BLaER1 (cell line): Measurements from ENCODE around the gene TRPV4.

Experiments
- H3K27ac ChIP-seq: shearing (Covaris generic); formaldehyde crosslinking; 2 replicates; pipeline ENCODE4 v1.8.1; 2022
- H3K27me3 ChIP-seq: shearing (Covaris generic); formaldehyde crosslinking; 2 replicates; pipeline ENCODE4 v1.8.1; 2022
- H3K36me3 ChIP-seq: shearing (Covaris generic); formaldehyde crosslinking; 2 replicates; pipeline ENCODE4 v1.8.1; 2022
- H3K4me1 ChIP-seq: shearing (Covaris generic); formaldehyde crosslinking; 2 replicates; pipeline ENCODE4 v1.8.1; 2022
- H3K4me2 ChIP-seq: shearing (Covaris generic); formaldehyde crosslinking; 2 replicates; pipeline ENCODE4 v1.8.1; 2022
- H3K4me3 ChIP-seq: shearing (Covaris generic); formaldehyde crosslinking; 2 replicates; pipeline ENCODE4 v1.8.1; 2022
- H3K9ac ChIP-seq: shearing (Covaris generic); formaldehyde crosslinking; 2 replicates; pipeline ENCODE4 v1.8.1; 2022
- H3K9me3 ChIP-seq: shearing (Covaris generic); formaldehyde crosslinking; 2 replicates; pipeline ENCODE4 v1.8.1; 2022
- H4K20me1 ChIP-seq: shearing (Covaris generic); formaldehyde crosslinking; 2 replicates; pipeline ENCODE4 v1.8.1; 2022
- Cebpa-rat ChIP-seq: shearing (Covaris generic); IDR thresholded peaks from 2 replicates; pipeline ENCODE4 v1.8.1; 2022

The TRPV4 gene

DNA sequence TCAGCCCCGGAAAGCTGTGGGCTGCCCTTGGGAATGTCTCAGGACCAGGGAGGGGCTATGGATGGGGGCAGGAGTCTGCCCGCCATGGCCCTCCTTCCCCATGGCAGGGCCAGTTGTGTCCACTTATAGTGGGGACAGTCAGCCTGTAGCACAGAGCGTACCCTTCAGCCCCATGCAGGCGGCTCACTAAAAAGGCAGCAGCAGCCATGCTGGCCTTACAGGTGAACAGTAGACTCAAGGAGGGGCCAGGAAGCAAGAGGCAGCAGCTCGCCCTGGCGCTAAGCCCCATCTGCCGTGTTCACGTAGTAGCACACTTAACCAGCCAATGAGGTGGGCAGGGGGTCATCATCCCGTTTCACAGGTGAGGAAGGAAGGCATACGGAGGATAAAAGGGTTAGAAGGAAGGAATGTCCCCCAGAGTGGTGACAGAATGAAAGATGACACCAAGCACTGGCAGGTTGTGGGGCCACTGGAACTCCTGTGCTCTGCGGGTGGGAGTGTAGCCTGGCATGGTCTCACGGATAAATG is 66.9 kb downstream of the TRPV4 start:
- no peaks in the 10 kb centered on the region for H3K4me1 ChIP-seq
- no peaks in the 10 kb centered on the region for H3K27me3 ChIP-seq
- H3K9ac ChIP-seq = no peak overlapping the region
- no peaks in the 10 kb centered on the region for H3K36me3 ChIP-seq
- 0 out of 2 replicates have a peak, but pooled peaks cover 4% of the 10 kb centered on the region for H3K9me3 ChIP-seq
- H3K4me3 ChIP-seq = no peak overlapping the region
- H3K4me2 ChIP-seq = no peak overlapping the region
- TF ChIP-seq Cebpa-rat = no peak
- no peak overlapping the region for H3K27ac ChIP-seq
- H4K20me1 ChIP-seq = 0 out of 2 replicates have a peak, but pooled peaks cover 7% of the 10 kb centered on the region

DNA sequence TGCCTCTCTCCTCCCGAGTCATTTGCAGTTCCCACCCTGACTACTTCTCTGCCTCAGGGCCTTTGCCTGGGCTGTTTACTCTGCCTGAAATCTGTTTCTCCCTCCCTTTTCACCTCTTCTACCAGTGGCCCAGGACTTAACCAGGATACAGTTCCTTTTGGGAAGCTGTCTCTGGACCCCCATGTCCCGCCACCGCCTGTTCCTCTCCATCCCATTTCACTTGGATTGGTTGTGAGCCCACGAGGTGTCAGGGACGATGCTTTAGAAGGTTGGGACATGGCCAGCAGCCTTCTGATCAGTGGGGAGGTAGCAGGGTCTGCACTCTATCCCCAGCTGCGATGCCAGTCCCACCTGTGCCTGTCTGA is 67.8 kb downstream of the TRPV4 start:
- Histone ChIP-seq H3K9me3 (0 out of 2 replicates have a peak, but pooled peaks cover 4% of the 10 kb centered on the region), H3K4me1 (peaks cover 7% of the 10 kb centered on the region), H4K20me1 (0 out of 2 replicates have a peak, but pooled peaks cover 7% of the 10 kb centered on the region), H3K27me3 (no peaks in the 10 kb centered on the region), H3K36me3 (no peaks in the 10 kb centered on the region), H3K4me3 (no peak overlapping the region), H3K27ac (no peak overlapping the region), H3K4me2 (no peak overlapping the region), H3K9ac (no peak overlapping the region)
- no peak for TF ChIP-seq Cebpa-rat

DNA sequence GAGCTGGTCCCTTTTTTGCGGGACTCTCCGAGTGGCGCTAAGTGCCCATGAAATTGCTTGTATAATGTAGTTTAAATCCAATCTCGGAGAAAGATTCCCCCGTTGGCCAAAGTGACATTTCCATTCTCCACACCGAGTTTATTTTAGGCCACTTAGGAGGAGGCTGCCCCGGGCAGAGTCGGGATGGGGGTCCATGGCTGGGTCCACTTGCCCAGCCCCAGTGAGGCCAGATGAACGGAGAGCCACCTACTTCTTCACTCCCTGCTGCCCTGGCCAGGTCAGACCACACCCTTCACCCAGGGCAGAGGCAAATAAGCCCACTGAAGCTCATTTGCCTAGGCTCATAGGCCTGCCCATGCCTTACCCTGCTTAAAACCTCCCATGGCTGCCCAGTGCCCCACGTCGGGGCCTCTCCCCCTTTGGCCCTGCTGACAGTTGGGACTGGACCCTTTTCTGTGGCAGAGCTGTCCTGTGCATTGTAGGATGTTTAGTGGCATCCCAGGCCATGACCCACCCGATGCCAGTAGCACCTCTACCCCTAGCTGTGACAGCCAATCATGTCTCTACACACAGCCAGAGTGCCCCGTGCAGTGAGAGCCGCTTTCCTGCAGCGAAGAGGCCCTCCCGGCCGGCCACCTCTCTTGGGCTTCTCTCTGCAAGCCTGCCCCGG is 68.3 kb downstream of the TRPV4 start:
- no peak for TF ChIP-seq Cebpa-rat
- H3K4me1 ChIP-seq = peaks cover 8% of the 10 kb centered on the region
- H3K4me3 ChIP-seq = no peak overlapping the region
- no peak overlapping the region for H3K9ac ChIP-seq
- H3K27me3 ChIP-seq = no peaks in the 10 kb centered on the region
- no peaks in the 10 kb centered on the region for H3K36me3 ChIP-seq
- 0 out of 2 replicates have a peak, but pooled peaks cover 4% of the 10 kb centered on the region for H3K9me3 ChIP-seq
- no peak overlapping the region for H3K4me2 ChIP-seq
- 0 out of 2 replicates have a peak, but pooled peaks cover 7% of the 10 kb centered on the region for H4K20me1 ChIP-seq
- H3K27ac ChIP-seq = no peak overlapping the region

DNA sequence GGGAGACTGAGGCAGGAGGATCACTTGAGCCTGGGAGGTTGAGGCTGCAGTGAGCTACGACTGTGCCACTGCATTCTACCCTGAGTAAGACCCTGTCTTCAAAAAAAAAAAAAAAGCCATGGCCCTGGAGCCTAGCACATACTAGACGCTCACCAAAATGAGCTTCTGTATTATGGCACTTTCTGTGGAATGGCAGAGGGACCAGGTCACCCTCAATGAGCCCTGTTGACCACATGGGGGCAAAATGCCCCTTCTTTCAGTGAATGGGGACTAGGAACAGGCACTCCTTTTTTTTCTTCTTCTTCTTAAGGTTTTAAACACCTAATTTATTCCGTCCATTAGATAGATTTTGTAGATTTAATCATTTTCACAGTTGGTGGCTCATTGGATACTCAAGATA is 69.1 kb downstream of the TRPV4 start:
- Histone ChIP-seq H3K4me3 (no peak overlapping the region), H3K27me3 (no peaks in the 10 kb centered on the region), H3K9me3 (0 out of 2 replicates have a peak, but pooled peaks cover 4% of the 10 kb centered on the region), H3K4me2 (no peak overlapping the region), H4K20me1 (0 out of 2 replicates have a peak, but pooled peaks cover 7% of the 10 kb centered on the region), H3K27ac (no peak overlapping the region), H3K36me3 (no peaks in the 10 kb centered on the region), H3K9ac (no peak overlapping the region), H3K4me1 (peaks cover 8% of the 10 kb centered on the region)
- TF ChIP-seq Cebpa-rat = no peak

DNA sequence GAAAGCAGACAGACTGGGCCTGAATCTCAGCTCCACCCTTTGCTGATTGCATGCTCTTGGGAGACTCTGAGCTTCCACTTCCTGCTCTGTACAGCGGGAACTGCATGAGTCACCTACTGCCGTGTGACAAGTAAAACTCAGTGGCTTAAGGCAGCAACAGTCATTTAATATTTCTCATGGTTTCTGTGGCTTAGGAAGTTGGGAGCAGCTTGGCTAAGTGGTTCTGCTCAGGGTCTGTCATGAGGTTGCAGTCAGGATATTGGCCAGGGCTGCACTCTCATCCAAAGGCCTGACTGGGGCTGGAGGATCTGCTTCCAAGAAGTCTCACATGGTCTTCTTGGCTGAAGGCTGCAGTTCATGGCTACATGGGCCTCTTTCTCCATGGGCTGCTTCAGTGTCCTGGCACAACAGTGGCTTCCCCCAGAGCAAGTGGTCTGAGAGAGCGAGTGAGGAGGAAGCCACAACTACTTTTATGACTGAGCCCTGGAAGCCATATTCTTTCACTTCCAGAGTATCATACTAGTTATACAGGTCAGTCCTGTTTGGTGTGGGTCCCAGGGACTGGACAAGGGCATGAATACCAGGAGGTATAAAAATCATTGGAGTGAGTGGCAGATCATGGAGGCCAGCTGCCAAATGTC is 69.9 kb downstream of the TRPV4 start:
- H3K9me3 ChIP-seq = 0 out of 2 replicates have a peak, but pooled peaks cover 4% of the 10 kb centered on the region
- H3K27me3 ChIP-seq = no peaks in the 10 kb centered on the region
- H3K27ac ChIP-seq = no peak overlapping the region
- 0 out of 2 replicates have a peak, but pooled peaks cover 6% of the 10 kb centered on the region for H4K20me1 ChIP-seq
- H3K9ac ChIP-seq = no peak overlapping the region
- H3K4me3 ChIP-seq = no peak overlapping the region
- no peak overlapping the region for H3K4me2 ChIP-seq
- TF ChIP-seq Cebpa-rat = no peak
- no peaks in the 10 kb centered on the region for H3K36me3 ChIP-seq
- H3K4me1 ChIP-seq = peaks cover 8% of the 10 kb centered on the region

DNA sequence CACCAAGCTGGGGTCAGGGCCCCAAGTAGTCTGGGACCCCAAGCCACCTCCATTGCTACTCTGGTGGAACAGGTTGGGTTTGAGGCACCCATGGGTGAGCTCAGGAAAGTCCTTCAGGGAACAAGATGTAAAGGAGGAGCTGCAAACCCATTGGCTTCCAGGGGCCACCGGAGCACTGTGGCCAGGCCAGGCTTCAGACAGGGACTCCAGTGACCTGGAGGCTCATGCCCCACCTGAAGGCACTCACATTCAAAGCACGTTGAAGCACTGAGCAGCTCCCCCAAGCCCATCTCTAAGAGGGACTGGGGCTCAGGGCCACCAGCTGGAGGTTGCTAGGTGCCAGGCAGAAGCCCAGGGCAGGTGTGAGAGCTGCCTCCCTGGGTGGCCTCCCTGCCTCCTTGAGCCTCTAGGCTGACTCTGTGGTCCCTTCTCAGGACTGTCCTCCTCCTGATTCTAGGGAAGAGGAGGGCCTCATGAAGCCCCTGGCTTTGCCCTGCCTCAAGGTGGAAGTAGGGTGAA is 70.5 kb downstream of the TRPV4 start:
- H3K9ac ChIP-seq = no peak overlapping the region
- H3K4me1 ChIP-seq = peaks cover 8% of the 10 kb centered on the region
- no peaks in the 10 kb centered on the region for H4K20me1 ChIP-seq
- no peak overlapping the region for H3K27ac ChIP-seq
- TF ChIP-seq Cebpa-rat = no peak
- no peak overlapping the region for H3K4me3 ChIP-seq
- H3K4me2 ChIP-seq = no peak overlapping the region
- H3K9me3 ChIP-seq = 0 out of 2 replicates have a peak, but pooled peaks cover 4% of the 10 kb centered on the region
- no peaks in the 10 kb centered on the region for H3K36me3 ChIP-seq
- no peaks in the 10 kb centered on the region for H3K27me3 ChIP-seq

DNA sequence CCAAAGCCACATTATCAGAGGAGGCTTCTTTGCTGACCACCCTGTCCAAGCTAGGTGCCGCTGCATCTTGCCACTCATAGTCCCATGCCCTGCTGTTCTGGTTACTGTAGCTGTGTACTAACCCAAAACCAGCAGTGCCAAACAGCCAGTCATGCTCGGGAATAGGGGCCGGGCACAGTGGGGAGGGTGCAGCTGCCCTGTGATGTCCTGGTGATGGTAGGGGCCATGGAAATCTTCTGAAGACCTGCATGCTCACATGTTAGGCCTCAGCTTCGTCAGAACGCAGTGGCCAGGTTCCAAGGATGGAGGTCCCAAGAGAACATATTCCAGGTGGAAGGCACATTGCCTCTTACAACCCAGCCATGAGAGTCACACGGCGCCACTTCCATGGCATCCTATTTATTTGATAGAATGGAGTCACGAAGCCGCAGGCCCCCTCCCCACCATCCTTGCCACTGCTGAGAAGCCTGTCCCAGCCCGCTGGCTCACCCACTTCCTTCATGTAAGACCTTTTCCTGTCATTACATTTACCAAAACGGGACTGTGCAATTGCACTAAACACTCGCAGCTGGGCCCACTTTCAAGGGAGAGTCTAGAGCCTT is 71.0 kb downstream of the TRPV4 start:
- H3K4me2 ChIP-seq = no peak overlapping the region
- H3K4me3 ChIP-seq = no peak overlapping the region
- H3K4me1 ChIP-seq = peaks cover 8% of the 10 kb centered on the region
- H3K27me3 ChIP-seq = no peaks in the 10 kb centered on the region
- no peak overlapping the region for H3K9ac ChIP-seq
- 0 out of 2 replicates have a peak, but pooled peaks cover 6% of the 10 kb centered on the region for H3K9me3 ChIP-seq
- H3K36me3 ChIP-seq = no peaks in the 10 kb centered on the region
- H4K20me1 ChIP-seq = no peaks in the 10 kb centered on the region
- H3K27ac ChIP-seq = no peak overlapping the region
- no peak for TF ChIP-seq Cebpa-rat

DNA sequence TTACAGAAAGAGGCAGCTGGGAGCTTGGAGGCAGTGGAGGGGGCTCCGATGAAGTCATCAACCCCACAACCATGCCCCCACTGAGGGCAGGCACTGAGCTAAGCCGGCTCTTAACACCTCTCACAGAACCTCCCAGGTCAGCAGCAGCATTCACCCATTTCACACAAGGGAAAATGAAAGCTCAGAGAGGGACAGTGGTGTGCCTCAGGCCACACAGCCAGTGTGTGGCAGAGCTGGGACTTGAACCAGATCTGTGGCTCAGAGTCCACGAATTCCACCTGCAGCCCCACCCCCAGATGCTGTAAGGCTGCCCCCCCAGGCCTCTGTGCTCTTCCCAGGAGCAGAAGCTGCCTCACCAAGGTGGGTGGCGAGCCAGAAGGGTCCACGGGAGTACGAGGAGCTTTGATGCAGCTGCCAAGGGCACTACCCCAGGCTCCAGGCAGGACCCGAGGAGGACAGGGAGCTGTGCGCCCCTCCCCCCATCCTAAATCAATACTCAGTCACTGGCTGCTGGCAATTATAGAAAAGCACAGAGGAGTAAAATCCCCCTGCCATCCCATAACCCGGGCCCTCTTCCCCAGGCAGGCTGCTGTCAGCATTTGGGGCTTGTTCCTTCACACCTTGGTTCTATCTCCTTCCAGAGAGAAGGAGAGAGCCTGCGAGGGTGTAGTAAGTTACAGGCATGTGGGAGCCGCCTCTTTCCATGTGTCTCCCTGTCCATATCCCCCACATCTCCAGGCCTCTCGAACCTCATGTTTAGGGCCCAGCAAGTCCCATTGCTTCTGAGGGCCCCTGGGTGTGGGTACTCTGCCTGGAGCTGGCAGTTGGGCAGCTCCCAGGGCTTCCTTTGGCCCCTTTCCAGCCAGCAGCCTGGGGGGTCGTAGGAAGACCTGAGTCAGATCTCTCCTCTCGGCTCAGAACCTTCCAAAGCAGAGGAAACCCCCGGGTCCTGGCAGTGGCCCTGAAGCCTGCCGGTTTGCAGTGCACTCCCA is 72.0 kb downstream of the TRPV4 start:
- Histone ChIP-seq H3K9me3 (peaks cover 15% of the 10 kb centered on the region; the same call in 1 of the 2 replicates), H4K20me1 (no peaks in the 10 kb centered on the region), H3K9ac (no peak overlapping the region), H3K4me1 (peaks cover 8% of the 10 kb centered on the region), H3K36me3 (no peaks in the 10 kb centered on the region), H3K4me2 (no peak overlapping the region), H3K27ac (no peak overlapping the region), H3K27me3 (no peaks in the 10 kb centered on the region), H3K4me3 (no peak overlapping the region)
- no peak for TF ChIP-seq Cebpa-rat
